ENCODE results near the gene SRPK2.

- TF ChIP-seq, protein P1, sequence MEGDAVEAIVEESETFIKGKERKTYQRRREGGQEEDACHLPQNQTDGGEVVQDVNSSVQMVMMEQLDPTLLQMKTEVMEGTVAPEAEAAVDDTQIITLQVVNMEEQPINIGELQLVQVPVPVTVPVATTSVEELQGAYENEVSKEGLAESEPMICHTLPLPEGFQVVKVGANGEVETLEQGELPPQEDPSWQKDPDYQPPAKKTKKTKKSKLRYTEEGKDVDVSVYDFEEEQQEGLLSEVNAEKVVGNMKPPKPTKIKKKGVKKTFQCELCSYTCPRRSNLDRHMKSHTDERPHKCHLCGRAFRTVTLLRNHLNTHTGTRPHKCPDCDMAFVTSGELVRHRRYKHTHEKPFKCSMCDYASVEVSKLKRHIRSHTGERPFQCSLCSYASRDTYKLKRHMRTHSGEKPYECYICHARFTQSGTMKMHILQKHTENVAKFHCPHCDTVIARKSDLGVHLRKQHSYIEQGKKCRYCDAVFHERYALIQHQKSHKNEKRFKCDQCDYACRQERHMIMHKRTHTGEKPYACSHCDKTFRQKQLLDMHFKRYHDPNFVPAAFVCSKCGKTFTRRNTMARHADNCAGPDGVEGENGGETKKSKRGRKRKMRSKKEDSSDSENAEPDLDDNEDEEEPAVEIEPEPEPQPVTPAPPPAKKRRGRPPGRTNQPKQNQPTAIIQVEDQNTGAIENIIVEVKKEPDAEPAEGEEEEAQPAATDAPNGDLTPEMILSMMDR (IDR thresholded peaks at IDR 0.05), result no peak
- no peak for TF ChIP-seq EZH2 (IDR thresholded peaks at IDR 0.05; ENCODE audit: borderline replicate concordance, insufficient read depth, low read depth, low read length, poor library complexity, severe bottlenecking)
Observed at GRCh38 chr7:105079348-105079747, 309.4 kb downstream of the SRPK2 start.
